Globus pallidus (tissue), 1 donor: ENCODE data around the gene NTN4.
A peak's percentile ranks its signal among the peaks of the same experiment; 100 is the strongest.
"Not testable (repeated sequence)": the region's sequence is repeated elsewhere in the genome, so short reads cannot be mapped to it uniquely, and the experiment has no call there.

Experiments
- DNase-seq: peaks from one replicate; pipeline ENCODE4 v3.0.0-alpha.2; 2015; ENCODE audit warnings: low spot score

The NTN4 gene

GRCh38 chr12:95755261-95755865 lies 35.2 kb downstream of the NTN4 start:
- no peak for DNase-seq

GRCh38 chr12:95746062-95746461 lies 44.5 kb downstream of the NTN4 start:
- DNase-seq, result not testable (repeated sequence)

- peak; percentile 89 for DNase-seq
Observed at GRCh38 chr12:95742586-95742985, 48.0 kb downstream of the NTN4 start.

GRCh38 chr12:95741635-95742034 lies 48.9 kb downstream of the NTN4 start:
- no peak for DNase-seq

DNA sequence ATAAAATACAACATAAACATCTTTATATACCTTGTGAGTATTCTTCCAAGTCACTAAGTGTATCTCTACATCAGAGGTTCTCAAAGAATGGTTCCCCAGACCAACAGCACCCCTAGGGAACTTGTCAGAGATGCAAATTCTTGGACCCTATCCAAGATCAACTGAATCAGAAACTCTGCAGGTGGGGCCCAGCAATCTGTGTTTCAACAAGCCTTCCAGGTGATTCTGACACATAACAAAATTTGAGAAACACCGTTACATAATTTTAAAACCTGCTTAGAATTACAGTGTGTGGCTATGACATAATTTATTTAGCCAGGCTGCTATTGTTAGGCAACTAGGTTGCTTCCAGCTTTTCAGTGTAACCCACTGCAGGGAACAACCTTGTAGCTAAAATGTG lies 49.8 kb downstream of the NTN4 start:
- DNase-seq, result no peak

GRCh38 chr12:95739561-95740313 lies 50.8 kb downstream of the NTN4 start:
- DNase-seq, result peak; percentile 66

DNA sequence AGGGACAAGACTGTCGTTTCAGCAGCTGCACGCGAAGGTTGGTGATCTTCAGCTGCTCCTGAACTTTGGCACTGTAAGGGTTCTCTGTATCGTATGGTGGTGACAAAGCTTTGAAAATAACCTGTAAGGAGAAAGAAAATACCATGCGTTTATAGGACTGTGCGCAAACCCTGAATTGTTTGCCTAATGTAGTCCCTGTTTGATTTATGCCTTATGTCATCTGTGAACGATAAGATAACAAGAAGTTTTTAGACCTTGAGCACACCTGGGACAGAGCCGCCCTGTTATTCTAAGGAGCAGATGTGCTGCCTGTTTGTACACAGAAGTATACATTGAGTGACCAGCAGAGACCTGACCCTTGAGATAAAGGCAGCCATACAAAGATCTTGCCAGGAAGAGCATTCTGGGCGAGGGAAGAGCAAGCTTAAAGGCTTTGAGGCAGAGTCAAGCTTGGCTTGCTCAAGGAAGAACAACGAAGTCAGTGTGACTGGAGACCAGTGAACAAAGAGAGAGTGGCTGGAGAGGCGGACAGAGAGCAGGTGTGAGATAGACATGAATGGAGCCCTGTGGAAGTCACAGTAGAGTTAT lies 52.4 kb downstream of the NTN4 start:
- DNase-seq, result no peak

GRCh38 chr12:95736631-95737030 lies 53.9 kb downstream of the NTN4 start:
- DNase-seq, result no peak

- not testable (repeated sequence) for DNase-seq
Observed at GRCh38 chr12:95735728-95736127, 54.8 kb downstream of the NTN4 start.

GRCh38 chr12:95733141-95733825 lies 57.3 kb downstream of the NTN4 start:
- DNase-seq, result no peak

GRCh38 chr12:95731519-95731958 lies 59.0 kb downstream of the NTN4 start:
- no peak for DNase-seq

GRCh38 chr12:95730457-95730856 lies 60.1 kb downstream of the NTN4 start:
- DNase-seq, result no peak

DNA sequence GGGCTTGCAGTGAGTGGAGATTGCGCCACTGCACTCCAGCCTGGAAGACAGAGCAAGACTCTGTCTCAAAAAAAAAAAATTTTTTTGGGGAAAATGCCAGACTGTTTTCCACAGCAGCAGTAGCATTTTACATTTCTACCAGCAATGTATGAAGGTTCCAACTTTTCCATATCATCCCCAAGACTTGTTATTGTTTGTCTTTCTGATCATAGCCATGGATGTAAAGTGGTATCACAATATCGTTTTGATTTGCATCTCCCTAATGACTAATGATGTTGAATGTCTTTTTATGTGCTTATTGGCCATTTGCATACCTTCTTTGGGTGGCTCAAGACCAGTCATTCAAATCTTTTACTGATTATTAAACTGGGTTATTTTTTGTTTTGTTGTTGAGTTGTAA lies 63.7 kb downstream of the NTN4 start:
- DNase-seq, result no peak

- no peak for DNase-seq
Observed at GRCh38 chr12:95724767-95725166, 65.8 kb downstream of the NTN4 start.

DNA sequence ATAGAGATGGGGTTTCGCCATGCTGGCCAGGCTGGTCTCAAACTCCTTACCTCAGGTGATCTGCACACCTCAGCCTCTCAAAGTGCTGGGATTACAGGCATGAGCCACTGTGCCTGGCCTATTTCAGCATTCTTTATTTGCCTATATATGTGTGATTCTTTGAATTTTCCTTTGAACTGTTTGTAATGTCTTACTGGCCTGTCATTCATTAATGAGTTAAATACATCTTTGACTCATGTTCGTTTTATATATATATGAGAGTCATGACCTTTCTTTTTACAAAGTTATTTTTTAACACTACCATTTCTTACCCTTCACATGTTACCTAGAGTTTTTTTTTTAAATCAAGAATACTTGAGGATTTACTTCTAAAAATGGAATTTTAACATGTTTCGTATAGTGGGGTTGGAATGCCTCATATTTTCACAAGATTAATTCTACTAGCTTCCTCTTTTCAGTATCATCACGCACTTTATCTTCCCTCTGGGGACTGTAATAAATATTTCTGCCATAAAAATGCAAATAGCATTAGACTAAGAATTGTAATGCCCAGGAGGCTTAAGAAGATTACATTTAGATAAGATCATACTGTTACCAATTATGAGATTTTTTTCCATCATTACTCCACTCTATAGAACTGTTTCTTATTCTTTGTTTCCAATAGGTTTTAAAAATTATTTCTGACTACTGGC lies 66.7 kb downstream of the NTN4 start:
- no peak for DNase-seq

DNA sequence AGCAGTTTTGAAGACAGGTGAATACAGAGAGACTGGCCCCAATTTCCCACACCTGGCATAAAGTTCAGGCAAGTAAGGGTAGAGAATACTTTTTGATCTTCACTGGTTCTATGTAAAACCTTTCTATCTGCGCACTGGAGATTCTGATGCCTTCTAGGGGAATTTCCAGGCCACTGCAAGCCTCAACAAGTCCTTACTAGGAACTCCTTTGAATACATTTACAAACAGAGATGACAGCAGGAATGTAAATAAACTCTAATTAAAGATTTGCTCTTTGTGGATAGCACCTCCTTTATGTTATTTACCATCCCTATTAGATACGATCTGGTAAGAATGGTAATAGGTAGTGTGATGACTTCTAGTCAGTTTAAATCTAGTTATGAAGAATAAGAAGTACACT lies 69.2 kb downstream of the NTN4 start:
- DNase-seq, result no peak

- no peak for DNase-seq
Observed at GRCh38 chr12:95720146-95720545, 70.4 kb downstream of the NTN4 start.

DNA sequence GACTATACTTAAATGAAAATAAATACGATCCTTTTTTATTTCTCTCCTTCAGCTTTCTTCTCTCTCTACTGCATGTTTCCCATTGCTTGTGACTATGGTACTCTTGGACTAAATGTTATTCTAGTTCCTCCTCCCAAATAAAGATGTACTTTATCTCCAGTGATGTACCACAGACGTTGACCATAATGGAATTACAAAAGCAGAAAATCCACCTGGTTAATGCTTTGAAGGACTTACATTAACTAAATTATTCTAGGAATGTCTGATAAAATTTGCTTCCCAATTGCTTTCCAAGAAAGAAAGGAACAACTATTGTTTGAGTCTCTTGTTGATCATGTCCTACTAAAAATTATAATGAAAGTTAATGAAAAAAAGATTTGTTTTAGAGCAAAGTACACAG lies 71.8 kb downstream of the NTN4 start:
- DNase-seq, result no peak

DNA sequence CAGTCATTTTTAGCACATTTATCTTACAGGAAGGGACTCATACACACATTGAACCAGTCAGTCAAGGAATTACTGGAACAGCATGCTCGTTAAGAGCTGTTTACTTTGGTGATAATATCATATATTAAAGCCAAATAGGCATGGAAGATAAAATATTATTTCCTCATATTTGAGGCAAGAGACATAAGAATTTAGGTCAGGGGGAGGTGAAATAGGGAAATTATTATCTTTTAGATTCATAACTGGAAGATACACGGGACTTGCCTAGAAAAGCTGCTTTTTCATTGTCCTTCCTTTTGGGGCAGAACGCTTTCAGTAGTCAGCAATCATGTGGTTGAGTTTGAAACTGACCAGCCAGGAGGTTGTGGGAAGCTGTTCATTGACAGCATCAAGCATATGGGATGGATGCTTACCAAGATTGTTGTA lies 72.5 kb downstream of the NTN4 start:
- no peak for DNase-seq

DNA sequence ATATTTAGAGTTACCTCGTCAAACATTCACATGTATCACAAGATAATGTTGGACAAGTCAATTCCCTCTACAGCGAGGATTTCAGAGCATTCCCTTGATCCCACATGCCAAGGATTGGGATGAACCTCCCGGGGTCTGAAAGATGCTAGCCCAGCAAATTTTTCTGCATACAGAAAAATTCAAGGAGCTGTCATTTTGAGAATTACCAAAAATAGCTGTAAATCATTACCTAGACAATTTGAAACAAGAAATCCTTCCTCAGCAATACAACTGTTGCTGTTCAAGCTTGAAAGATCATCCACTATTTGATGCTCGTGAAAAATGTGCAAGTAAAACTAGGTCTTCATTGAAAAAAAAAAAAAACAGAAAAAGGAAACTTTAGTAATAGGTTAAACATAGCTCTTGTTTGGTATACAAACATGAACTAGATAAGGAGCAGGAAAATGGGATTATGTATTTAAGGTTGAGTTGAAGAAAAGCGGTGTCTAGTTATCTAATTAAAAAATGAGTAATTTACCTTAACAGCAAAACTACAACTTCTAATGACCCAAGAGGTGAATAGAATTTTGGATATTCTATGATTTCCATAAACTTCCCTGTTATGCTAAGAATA lies 73.1 kb downstream of the NTN4 start:
- DNase-seq, result no peak

DNA sequence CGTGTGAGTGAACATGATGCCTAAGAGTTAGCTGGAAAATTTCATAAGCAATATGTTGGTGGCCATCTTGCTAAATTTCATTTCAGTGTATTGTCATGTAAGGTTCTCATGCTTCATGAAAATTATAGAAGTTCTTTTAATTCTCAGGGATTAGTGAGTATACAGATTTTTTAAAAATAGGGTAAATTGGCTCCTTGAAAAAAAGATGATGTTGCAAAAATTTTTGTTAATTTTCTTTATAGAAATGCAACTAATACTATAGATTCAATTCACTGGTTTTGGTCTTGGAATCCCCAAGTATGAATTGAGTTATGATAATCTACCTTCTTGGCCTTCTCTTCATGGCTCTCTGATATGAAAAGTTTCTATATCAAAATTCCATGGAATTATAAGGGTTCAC lies 75.4 kb downstream of the NTN4 start:
- no peak for DNase-seq

- no peak for DNase-seq
Observed at GRCh38 chr12:95712269-95712668, 78.3 kb downstream of the NTN4 start.
